ENCODE results near the gene NRAP.

DNA sequence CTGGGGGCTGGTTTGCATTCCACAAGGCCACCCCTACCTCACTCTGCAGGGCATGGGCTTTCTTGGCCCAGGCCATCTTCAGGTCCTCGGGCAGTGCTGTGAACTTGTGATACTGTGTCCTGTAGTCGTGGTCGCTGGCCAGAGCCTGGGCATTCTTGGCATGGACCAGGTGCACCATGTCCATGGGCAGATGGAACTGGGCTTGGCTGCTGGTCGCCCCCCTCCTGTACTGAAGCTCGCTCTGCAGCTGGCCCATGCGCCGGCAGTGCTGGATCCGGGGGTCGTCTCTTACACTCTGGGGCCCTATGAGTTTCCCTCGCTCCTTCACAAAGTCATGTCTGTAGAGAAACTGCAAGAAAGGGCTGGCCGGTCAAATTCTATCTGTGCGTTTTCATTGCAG, 59.3 kb downstream of the NRAP start:
- TF ChIP-seq CTCF (conservative IDR thresholded peaks at IDR 0.05; ENCODE audit: low read length) (no peak), EZH2phosphoT487 (IDR thresholded peaks at IDR 0.05; ENCODE audit: borderline replicate concordance) (no peak)
